Stimulated activated CD4-positive, alpha-beta T cell treated with anti-CD3 and anti-CD28 coated beads, Interleukin-1b, Interleukin-23, amount 100 ng/mL, for 4 hours (primary cell): ENCODE measurements around the gene RBM4.

Experiments used
- DNase-seq, 2 donors: peaks; one replicate each; pipeline ENCODE4 v3.0.0-alpha.2; 2020; ENCODE audit warnings: low read depth in 2 of 2

Gene RBM4

GRCh38 chr11:66651016-66651415 is 12.5 kb downstream of the RBM4 start:
- DNase-seq, result no peak

GRCh38 chr11:66652651-66653050 is 14.1 kb downstream of the RBM4 start:
- DNase-seq, result no peak

- no peak for DNase-seq
These were observed 14.6 kb downstream of the RBM4 start for GRCh38 chr11:66653123-66653522.

GRCh38 chr11:66659763-66660162 is 21.3 kb downstream of the RBM4 start:
- DNase-seq, result no peak

GRCh38 chr11:66663741-66664296 is 25.3 kb downstream of the RBM4 start:
- no peak for DNase-seq

GRCh38 chr11:66665369-66665768 is 26.9 kb downstream of the RBM4 start:
- no peak for DNase-seq

- DNase-seq, result no peak
These were observed 32.3 kb downstream of the RBM4 start for GRCh38 chr11:66670816-66671215.

GRCh38 chr11:66674964-66675602 is 36.6 kb downstream of the RBM4 start:
- DNase-seq, result no peak

GRCh38 chr11:66676282-66676919 is 37.9 kb downstream of the RBM4 start:
- DNase-seq, result no peak

- no peak for DNase-seq
These were observed 38.6 kb downstream of the RBM4 start for GRCh38 chr11:66676931-66677598.

GRCh38 chr11:66677599-66678375 is 39.3 kb downstream of the RBM4 start, which contains the start of gene RBM4B:
TSS of gene RBM4B (minus strand) at chr11:66677887. CDS start at chr11:66677079, 808 bp downstream.
- DNase-seq, result peak; percentile 82 to 92

GRCh38 chr11:66680966-66681645 is 42.6 kb downstream of the RBM4 start:
- no peak for DNase-seq

- DNase-seq, result no peak
These were observed 45.4 kb downstream of the RBM4 start for GRCh38 chr11:66683877-66684276.

GRCh38 chr11:66684635-66685034 is 46.1 kb downstream of the RBM4 start:
- DNase-seq, result no peak

- DNase-seq, result no peak
These were observed 47.0 kb downstream of the RBM4 start for GRCh38 chr11:66685276-66686099.

GRCh38 chr11:66686100-66686785 is 47.7 kb downstream of the RBM4 start:
- no peak for DNase-seq

GRCh38 chr11:66686801-66687750 is 48.6 kb downstream of the RBM4 start:
- DNase-seq, result no peak

GRCh38 chr11:66687831-66688281 is 49.4 kb downstream of the RBM4 start:
- DNase-seq, result no peak
